ENCODE data around the gene CAAP1. TPM values are rescaled to one million over a fixed set of nuclear protein-coding genes. Genes with fewer than 3 reads are reported as not detected.

Gene CAAP1
- 10 to 100 TPM; 16.5 to 47.0 (median 24.7) TPM for total RNA-seq

GRCh38 chr9:26892251-26893029, at the start of gene CAAP1:
CAAP1 (minus strand) TSS chr9:26892802; CDS start chr9:26892715, 87 bp downstream.
- Histone ChIP-seq H3K4me3 (peak within 1 kb of the TSS; percentile 81 to 100 (median 84)), H3K27me3 (no peaks in the 10 kb centered on the region), H3K36me3 (peaks cover 0 to under 1% (median 0%) of the 10 kb centered on the region in 3 donors), H3K9me3 (no peaks in the 10 kb centered on the region), H3K4me1 (peaks cover 0 to 14% (median 4%) of the 10 kb centered on the region in 4 donors), H3K27ac (peak within 1 kb of the TSS; percentile 91 to 97 (median 96))
- TF ChIP-seq CTCF (IDR thresholded peaks at IDR 0.05) (peak in 5 of 6 experiments; percentile 1 to 44 (median 33)), POLR2A (IDR thresholded peaks at IDR 0.05) (peak; percentile 62 to 80)
- peak; percentile 94 to 97 (median 95) for DNase-seq

- TF ChIP-seq POLR2A (IDR thresholded peaks at IDR 0.05) = no peak
- TF ChIP-seq CTCF (IDR thresholded peaks at IDR 0.05) = no peak
- DNase-seq = no peak
Measured at GRCh38 chr9:26940779-26941178, 48.2 kb upstream of the CAAP1 start.

GRCh38 chr9:26939955-26940711, 47.5 kb upstream of the CAAP1 start:
- H3K4me1 ChIP-seq = peaks cover 0 to 23% (median 0%) of the 10 kb centered on the region in 4 donors
- H3K27ac ChIP-seq = no peak overlapping the region
- no peaks in the 10 kb centered on the region for H3K36me3 ChIP-seq
- H3K27me3 ChIP-seq = no peaks in the 10 kb centered on the region
- no peak for DNase-seq
- no peak overlapping the region for H3K4me3 ChIP-seq
- no peaks in the 10 kb centered on the region for H3K9me3 ChIP-seq
- no peak for TF ChIP-seq POLR2A (IDR thresholded peaks at IDR 0.05)
- TF ChIP-seq CTCF (IDR thresholded peaks at IDR 0.05) = no peak

More at GRCh38 chr9:26940779-26941178, 48.2 kb upstream of the CAAP1 start:
- peaks cover 0 to 29% (median 3%) of the 10 kb centered on the region in 4 donors for H3K4me1 ChIP-seq
- no peak overlapping the region for H3K27ac ChIP-seq
- no peaks in the 10 kb centered on the region for H3K36me3 ChIP-seq
- H3K9me3 ChIP-seq = no peaks in the 10 kb centered on the region
- no peaks in the 10 kb centered on the region for H3K27me3 ChIP-seq
- H3K4me3 ChIP-seq = no peak overlapping the region

- Histone ChIP-seq H3K27me3 (no peaks in the 10 kb centered on the region), H3K4me3 (no peak overlapping the region), H3K4me1 (peaks cover 0 to 10% (median 0%) of the 10 kb centered on the region in 4 donors), H3K9me3 (no peaks in the 10 kb centered on the region), H3K27ac (no peak overlapping the region), H3K36me3 (no peaks in the 10 kb centered on the region)
- DNase-seq = no peak
- TF ChIP-seq POLR2A (IDR thresholded peaks at IDR 0.05) = no peak
- TF ChIP-seq CTCF (IDR thresholded peaks at IDR 0.05) = no peak
Measured at GRCh38 chr9:26937816-26938371, 45.3 kb upstream of the CAAP1 start.

GRCh38 chr9:26935847-26936246, 43.2 kb upstream of the CAAP1 start:
- Histone ChIP-seq H3K4me3 (no peak overlapping the region), H3K27ac (no peak overlapping the region), H3K27me3 (no peaks in the 10 kb centered on the region), H3K4me1 (peaks cover 0 to 4% (median 0%) of the 10 kb centered on the region in 4 donors), H3K9me3 (no peaks in the 10 kb centered on the region), H3K36me3 (no peaks in the 10 kb centered on the region)
- no peak for TF ChIP-seq POLR2A (IDR thresholded peaks at IDR 0.05)
- TF ChIP-seq CTCF (IDR thresholded peaks at IDR 0.05) = no peak
- no peak for DNase-seq

All from Peyer's patch (tissue), 4 donors.